ENCODE results near the gene DMWD.
A peak's percentile ranks its signal among the peaks of the same experiment; 100 is the strongest.

DMWD gene

DNA sequence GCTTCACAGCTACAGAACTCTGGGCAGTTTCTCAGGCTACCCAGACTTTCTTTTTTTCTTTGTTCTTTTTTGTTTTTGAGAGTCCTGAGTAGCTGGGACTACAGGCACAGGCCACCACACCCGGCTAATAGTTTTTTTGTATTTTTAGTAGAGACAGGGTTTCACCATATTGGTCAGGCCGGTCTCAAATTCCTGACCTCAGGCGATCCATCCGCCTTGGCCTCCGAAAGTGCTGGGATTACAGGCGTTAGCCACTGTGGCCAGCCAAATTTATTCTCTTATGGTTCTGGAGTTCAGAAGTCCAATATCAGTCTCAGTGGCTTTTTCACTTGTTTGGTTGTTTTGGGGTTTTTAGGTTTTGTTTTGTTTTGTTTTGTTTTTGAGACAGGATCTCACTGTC lies 47.0 kb downstream of the DMWD start:
- DNase-seq (ENCODE audit: low spot score) = no peak

DNA sequence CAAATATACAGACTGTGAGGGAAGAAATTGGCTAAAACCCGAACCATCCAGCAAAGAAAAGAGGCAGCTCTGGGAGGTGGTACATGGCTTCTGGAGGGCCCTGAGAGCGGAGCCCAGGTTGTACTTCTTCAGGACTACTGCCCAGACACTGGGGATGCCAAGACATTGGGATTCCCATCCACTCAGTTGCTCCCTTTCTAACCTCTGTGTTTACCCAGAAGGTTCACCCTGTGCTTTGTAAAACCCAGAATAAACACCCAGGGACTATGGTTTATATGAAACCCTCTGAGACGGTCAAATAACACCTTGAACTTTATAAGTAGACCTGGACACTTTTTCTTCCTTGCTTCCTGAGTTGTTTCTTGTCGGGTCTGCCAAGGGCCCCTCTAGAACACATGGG lies 49.7 kb downstream of the DMWD start:
- no peak for DNase-seq (ENCODE audit: low spot score)

DNA sequence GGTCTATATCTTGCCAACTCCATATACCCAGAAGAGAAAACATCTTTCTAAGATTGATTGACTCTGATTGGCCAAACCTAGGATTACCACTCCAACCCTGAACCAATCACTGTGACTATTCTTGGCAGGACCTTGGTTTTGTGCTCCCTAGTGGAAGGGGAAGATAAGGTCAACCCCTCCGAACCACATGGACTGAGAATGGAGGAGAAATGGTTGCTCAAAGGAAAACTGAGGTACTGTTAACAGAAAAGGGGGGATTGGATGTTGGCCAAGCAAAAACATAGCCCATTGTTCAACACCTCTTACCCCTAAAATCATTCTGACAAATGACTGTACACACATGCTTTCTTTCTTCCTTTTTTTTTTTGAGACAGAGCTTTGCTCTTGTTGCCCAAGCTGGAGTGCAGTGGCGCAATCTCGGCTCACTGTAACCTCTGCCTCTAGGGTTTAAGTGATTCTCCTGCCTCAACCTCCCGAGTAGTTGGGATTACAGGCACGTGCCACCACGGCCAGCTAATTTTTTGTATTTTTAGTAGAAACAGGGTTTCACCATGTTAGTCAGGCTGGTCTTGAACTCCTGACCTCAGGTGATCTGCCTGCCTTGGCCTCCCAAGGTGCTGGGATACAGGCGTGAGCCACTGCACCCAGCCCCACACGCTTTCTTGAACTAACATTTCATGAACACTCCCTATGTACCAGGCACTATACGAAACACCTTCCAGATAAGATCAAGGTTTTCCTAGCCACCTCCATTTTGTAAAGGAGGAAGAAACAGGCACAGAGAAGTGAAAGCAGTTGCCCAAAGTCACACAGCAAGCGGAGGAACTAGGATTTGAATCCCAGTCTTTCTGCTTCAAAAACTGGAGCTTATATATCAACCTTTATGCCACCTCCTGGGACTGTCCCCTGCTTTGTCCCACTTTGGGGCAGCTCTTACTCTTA lies 52.9 kb downstream of the DMWD start:
- peak; percentile 25 for DNase-seq (ENCODE audit: low spot score)

DNA sequence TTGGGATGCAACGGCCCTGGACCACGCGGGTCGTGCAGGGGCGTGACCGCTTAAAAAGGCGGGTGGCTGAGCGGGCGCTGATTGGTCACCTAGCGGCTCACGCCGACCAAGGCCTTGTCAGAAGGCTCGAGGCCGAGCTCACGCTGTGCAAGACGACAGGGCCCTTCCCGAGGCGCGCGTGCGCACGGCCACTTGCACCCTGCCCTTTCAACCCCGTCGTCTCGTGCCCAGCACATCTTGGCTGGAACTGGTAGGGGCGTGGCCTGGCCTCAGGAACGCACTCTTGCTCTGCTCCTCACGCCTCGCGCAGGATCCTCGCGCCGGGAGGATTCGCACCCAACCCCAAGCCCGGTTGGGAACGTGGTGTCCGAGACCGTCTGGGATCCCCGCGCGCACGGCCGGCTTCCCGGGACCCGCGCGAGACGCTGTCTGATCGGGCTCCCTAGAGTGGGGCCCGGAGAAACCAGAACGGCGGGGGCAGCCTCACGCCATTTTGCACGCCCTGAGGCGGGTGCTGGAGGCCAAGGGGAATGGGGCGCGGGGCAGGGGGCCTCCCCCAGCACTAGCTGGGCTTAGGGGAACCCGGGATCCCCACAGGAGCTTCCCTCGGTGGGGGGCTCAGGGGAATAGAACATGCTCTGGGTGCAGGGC lies 59.4 kb downstream of the DMWD start, which contains the start of gene MEIOSIN:
TSS of gene MEIOSIN (plus strand) at position 280 of the 651 bp plus-strand sequence. CDS start 1,938 bp downstream, outside the sequence.
- DNase-seq (ENCODE audit: low spot score) = no peak
